NCI-H2029 (cell line): ENCODE data around the gene SERPINB12.

ENCODE experiments used
- DNase-seq: peaks from one replicate; lab custom pipeline; 2025; lab: John Stamatoyannopoulos, UW

The SERPINB12 gene, protein sequence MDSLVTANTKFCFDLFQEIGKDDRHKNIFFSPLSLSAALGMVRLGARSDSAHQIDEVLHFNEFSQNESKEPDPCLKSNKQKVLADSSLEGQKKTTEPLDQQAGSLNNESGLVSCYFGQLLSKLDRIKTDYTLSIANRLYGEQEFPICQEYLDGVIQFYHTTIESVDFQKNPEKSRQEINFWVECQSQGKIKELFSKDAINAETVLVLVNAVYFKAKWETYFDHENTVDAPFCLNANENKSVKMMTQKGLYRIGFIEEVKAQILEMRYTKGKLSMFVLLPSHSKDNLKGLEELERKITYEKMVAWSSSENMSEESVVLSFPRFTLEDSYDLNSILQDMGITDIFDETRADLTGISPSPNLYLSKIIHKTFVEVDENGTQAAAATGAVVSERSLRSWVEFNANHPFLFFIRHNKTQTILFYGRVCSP

GRCh38 chr18:63542069-63542468, at the start of gene SERPINB12:
Gene SERPINB12 (plus strand): TSS chr18:63542369. CDS start chr18:63556160, 13,791 bp downstream.
- DNase-seq, result no peak

DNA sequence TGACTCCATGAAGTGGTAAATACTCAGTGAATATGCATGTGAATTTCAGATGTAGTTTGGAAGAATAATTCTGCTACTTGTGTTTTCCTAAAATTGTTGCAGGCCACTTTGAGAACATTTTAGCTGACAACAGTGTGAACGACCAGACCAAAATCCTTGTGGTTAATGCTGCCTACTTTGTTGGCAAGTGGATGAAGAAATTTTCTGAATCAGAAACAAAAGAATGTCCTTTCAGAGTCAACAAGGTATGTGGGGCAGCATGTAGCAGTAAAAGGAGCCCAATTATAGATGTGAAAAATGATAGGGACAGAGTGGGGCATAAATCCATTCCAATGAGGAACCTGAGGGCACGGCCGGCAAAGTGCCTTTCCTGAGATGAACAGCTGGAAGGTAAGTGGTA, 49.3 kb upstream of the SERPINB12 start:
- no peak for DNase-seq

- DNase-seq, result no peak
Measured at GRCh38 chr18:63495675-63496074, 46.5 kb upstream of the SERPINB12 start.

GRCh38 chr18:63505566-63506335, 36.4 kb upstream of the SERPINB12 start:
- DNase-seq, result no peak

DNA sequence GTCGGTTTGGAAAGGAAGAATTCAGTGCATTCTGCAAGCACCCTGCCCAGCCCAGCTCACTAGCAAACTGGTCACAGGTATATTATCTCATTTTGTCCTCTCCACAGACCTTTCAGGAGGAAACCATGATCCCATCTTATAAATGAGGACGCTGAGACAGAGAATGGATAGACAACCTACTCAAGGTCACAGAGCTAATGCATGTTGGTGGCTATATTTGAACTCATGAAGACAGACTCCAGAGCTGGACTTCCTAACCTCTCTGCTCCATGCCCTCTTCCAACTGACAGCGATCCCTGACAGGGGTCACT, 35.9 kb upstream of the SERPINB12 start:
- no peak for DNase-seq

GRCh38 chr18:63508596-63508995, 33.6 kb upstream of the SERPINB12 start:
- no peak for DNase-seq

GRCh38 chr18:63511285-63511684, 30.9 kb upstream of the SERPINB12 start:
- no peak for DNase-seq

DNA sequence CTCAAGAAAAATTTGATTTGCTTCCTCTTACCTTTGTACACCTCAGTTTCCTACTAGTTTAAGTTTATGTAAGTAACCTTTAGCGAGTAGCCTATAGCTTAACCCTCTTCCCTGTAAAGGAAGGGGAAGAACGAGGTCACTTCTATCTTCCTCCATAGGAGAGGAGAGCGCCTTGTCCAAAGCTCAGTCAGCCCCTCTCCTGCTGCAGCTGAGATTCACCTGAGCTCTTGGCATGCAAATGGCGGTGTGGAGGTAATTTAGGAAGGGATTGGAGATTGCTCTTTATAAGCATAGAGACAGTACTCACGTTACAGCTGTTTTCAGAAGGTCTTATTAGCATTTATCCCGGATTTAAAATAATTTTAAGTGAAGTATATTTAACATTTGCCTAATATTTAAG, 27.8 kb upstream of the SERPINB12 start:
- DNase-seq, result no peak

DNA sequence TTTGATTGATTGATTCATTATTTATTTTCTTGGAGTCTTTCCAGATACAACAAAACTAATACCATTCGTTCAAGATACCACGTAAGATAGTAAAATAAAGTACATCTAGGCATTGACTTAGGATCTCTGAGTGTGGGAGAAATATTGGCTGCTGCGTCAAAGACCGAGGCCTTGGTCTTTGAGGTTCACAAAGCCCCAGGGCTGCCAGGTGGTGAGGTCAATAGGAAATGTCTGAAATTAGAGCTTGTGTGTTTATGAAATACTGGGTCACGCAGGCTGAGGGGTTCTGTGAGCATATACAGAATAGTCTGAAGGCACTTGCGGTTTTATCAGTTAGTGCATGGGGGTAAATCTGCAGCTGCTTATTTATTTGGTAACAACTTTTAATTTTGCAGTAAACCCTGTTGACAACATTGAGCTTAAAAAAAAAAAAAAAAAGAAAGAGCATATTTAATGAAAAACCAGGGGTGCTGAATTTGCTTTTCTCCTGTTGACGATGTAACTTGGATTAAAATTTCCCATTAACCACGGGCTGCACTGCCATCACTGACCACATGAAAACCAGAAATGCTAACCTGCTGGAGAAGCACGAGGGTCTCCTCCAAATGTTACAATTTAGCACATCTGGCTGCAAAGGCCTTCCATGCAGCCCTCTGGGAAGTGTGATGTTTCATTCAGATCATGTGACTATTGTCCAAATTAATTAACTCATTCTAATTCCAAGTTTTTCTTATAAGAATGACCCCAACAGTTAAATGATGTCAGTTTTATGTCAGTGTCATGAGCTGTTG, 27.1 kb upstream of the SERPINB12 start:
- DNase-seq, result no peak

- no peak for DNase-seq
Measured at GRCh38 chr18:63515801-63516200, 26.4 kb upstream of the SERPINB12 start.

DNA sequence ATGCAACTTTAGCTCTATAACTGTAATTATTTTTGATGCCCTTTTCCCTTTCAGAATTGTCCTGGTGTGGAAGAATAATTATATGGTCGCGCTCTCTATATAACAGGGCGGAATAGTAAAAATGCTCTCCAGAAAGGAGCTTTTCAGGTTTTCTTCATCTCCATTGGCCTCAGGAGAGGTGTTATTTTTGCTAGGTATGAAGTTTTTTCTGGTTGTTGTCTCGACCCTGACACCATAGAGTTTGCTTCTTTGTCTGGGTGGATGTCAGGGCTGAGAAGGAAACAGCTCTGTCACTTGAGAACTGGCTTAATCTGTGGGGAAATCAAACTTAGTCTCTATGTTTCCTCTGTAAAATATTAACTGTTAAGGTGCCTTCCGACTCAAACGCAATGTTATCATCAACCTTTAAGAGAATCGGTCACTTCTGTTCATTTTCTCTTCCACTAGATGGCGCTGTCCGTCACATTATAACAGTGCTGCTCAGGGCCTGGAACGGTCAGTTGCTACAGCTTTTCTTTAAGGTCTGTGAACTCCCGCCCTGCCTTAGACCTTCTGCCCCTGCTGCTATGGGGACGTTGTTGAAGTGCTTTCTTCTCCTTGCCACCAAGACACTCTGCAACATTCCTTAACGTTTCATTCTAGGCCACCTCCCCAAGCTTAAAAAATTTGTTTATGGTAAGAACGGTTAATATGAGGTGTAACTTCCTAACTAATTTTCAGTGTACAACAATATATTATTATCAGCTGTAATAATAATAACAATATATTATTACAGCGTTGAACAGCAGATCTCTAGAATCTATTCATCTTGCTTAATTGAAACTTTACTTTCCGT, 23.8 kb upstream of the SERPINB12 start:
- peak; percentile 6 for DNase-seq

DNA sequence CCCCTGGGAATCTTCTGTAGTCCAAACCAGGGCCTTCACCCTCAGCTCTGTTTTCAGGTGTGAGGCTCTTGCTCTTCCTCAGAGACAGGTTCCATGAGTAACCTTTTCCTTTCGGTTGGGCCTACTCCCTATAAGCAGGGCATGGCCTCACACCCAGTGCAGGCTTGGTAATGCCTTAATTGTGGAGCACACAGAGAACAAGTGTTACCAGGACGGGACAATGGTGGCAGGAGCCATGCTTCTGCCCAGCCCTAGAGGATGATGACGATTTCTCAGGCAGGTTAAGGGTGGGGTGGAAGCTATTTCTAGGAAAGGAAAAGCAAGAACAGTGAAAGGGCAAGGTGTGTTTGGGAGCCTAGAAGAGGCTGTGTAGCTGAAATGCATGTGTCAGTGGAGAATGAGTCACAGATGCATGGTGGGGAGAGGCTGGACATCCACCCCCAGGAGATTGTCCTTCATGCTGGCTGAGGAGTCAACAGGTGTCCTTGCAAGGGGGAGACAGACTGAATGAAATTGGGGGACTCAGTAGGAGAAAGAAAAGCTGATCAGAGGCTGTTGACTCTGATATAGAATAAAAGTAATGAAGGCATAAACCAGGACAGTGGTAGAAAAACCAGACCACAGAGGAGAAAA, 22.0 kb upstream of the SERPINB12 start:
- DNase-seq, result no peak

DNA sequence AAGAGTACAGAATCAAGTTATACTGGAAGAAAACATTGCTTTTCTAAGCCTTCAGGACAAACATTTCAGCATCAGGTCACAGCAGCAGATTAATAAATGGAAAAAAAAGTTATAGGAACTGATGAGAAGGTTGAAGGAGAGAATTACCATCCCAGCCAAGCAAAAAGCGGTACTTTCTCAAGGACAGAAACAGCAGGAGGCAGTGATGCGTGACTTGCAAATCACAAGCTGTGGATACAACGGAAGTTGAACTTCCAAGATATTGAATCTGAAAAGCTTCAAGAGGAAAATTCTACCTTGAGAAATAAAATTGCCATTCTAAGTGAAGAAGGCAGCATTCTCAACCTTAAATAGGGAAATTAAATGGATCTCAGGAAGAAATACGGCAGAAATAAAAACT, 18.5 kb upstream of the SERPINB12 start:
- DNase-seq, result no peak

DNA sequence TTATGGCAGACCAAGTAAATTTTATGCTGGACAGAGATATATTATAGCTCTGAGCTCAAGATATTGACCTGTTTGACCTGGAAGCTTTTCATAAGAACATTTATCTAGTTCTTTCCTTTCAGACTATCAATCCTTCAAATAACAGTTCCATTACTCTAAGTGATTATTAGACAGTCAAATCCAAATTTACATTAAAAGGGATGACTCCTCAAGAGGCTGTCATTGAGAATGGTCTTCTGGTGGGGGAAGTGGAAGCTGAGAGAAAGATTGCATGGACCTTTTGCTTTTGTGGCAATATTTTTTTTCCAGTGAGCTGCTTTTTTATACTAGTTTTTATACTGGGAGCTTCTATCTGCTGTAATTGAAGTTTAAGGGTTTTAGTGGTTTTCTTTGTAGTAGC, 14.9 kb upstream of the SERPINB12 start:
- no peak for DNase-seq

DNA sequence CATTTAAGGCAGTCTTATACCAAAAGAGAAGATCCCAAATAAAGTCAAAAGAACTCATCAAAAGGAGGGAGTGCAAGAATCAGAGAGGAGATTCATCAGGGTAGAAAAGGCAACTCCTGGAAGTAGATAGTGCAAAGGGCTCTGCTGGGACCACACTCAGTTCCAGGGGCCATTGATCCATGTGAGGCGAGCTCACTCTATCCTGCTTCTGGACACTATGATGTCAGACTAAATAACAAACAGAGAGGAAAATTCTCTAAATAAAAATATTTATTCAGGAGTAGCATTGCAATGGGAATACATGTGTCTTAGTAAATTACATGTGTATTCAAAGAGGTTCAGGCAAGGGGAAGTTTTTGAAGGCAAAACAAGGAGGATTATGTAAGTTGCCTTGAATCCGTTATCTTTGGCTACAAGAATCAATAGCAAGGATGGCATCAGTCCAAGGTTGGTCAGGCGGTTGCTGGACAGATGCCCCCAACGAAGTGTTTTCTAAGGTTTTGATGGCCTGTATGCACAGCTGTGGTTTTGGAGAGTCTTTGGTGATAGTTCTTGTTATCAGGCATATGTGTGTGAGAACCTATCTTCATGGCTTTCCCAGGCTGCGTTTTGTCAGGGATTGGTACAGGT, 13.2 kb upstream of the SERPINB12 start:
- peak; percentile 1 for DNase-seq

GRCh38 chr18:63532471-63532870, 9.7 kb upstream of the SERPINB12 start:
- no peak for DNase-seq

- no peak for DNase-seq
Measured at GRCh38 chr18:63534615-63535014, 7.6 kb upstream of the SERPINB12 start.

DNA sequence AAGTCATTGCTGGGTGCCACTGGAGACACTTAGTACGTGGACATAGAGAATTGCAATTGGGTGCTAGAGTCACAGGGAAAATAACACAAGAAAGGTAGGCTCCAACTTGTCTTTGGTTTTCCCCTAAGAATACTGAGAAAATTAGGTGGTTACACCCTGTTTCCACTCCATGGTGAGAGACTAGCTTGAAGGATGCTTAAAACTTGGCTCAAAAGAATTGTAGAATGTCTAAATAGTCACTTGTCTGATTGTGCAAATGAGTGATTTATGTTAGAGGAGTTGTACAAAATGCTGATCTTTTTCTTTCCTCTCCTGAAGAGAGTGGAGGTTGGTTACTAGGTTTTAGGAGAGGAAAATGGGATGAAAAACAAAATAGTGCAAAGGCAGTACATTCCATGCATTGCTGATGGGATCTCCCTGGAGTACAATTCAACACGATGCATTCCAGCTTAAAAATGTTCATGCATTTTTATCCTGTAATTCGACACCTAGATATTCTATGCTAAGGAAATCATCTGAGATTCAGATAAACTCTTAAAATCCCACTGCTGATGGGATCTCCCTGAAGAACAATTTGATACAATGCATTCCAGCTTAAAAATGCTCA, 2.2 kb upstream of the SERPINB12 start:
- no peak for DNase-seq

GRCh38 chr18:63544017-63544416, 1.8 kb downstream of the SERPINB12 start:
- no peak for DNase-seq

GRCh38 chr18:63545000-63545399, 2.8 kb downstream of the SERPINB12 start:
- no peak for DNase-seq
